GM19025 (cell line): ENCODE measurements around the gene SLC12A3.
"Not testable (repeated sequence)": the region's sequence is repeated elsewhere in the genome, so short reads cannot be mapped to it uniquely, and the experiment has no call there.

ENCODE experiments used
- ATAC-seq: cut with Tn5 transposase; IDR thresholded peaks from one replicate; pipeline ENCODE4 v1.9.1; 2021; ENCODE audit warnings: mild to moderate bottlenecking, low read depth, moderate library complexity; ENCODE audit not compliant: unreplicated experiment

SLC12A3 gene

GRCh38 chr16:56866955-56867830 is 2.2 kb downstream of the SLC12A3 start:
- ATAC-seq, result no peak

GRCh38 chr16:56868175-56868574 is 3.2 kb downstream of the SLC12A3 start:
- ATAC-seq, result no peak

GRCh38 chr16:56868766-56869165 is 3.8 kb downstream of the SLC12A3 start:
- ATAC-seq, result not testable (repeated sequence)

- no peak for ATAC-seq
These were observed 4.7 kb downstream of the SLC12A3 start for GRCh38 chr16:56869513-56870275.

GRCh38 chr16:56870276-56870888 is 5.4 kb downstream of the SLC12A3 start:
- no peak for ATAC-seq

GRCh38 chr16:56871172-56871593 is 6.2 kb downstream of the SLC12A3 start:
- ATAC-seq, result no peak

GRCh38 chr16:56872863-56873391 is 7.9 kb downstream of the SLC12A3 start:
- ATAC-seq, result no peak

GRCh38 chr16:56874800-56875199 is 9.8 kb downstream of the SLC12A3 start:
- no peak for ATAC-seq

GRCh38 chr16:56876048-56876447 is 11.0 kb downstream of the SLC12A3 start:
- no peak for ATAC-seq

- ATAC-seq, result no peak
These were observed 12.6 kb downstream of the SLC12A3 start for GRCh38 chr16:56877486-56878182.

GRCh38 chr16:56878282-56878854 is 13.4 kb downstream of the SLC12A3 start:
- ATAC-seq, result no peak

- no peak for ATAC-seq
These were observed 14.3 kb downstream of the SLC12A3 start for GRCh38 chr16:56879276-56879675.

- no peak for ATAC-seq
These were observed 15.2 kb downstream of the SLC12A3 start for GRCh38 chr16:56880176-56880575.

- ATAC-seq, result no peak
These were observed 15.7 kb downstream of the SLC12A3 start for GRCh38 chr16:56880685-56881084.

- ATAC-seq, result no peak
These were observed 17.2 kb downstream of the SLC12A3 start for GRCh38 chr16:56882077-56882800.

GRCh38 chr16:56883586-56883985 is 18.6 kb downstream of the SLC12A3 start:
- ATAC-seq, result no peak

- no peak for ATAC-seq
These were observed 19.1 kb downstream of the SLC12A3 start for GRCh38 chr16:56884026-56884582.

- not testable (repeated sequence) for ATAC-seq
These were observed 19.9 kb downstream of the SLC12A3 start for GRCh38 chr16:56884929-56885328.
